ENCODE measurements around the gene PCSK4.

The PCSK4 gene

DNA sequence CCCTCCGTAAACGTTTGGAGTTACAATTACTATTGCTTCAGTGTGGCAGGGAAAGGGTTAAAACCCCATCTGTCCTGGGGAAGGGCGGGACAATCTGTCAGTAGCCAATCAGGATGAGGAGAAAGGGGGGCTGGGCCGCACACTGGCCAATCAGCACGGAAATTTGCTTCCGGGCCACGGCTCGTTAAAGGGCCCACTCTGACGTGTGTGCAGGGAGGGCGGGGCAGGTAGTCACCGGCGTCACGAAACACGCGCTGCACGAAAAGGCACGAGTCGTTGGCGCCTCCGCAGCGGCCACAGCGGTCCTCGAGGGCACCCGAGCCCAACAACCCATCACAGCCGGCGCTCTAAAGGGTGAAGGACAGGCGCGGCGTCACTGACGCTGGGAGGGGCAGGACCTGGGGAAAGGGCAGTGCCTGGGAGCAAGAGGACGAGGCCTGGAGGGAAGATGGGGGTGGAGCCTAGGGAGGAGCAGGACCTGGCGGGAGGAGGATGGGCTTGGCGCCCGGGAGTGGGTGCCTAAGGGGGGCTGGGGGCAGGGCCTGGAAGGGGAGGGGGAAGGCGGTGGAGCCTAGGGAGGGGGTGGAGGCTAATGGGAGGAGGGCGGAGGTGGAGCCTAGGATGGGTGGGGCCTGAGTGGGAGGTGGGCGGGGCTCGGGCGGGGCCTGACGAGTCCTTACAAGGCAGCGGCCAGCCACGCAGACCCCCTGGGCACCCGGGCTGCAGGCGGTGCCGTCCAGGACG is 17.8 kb upstream of the PCSK4 start:
- DNase-seq (ENCODE audit: low read depth): peak; percentile 80
- TF ChIP-seq CTCF (IDR thresholded peaks at IDR 0.05; ENCODE audit: insufficient read depth, low read depth, low read length, missing control alignments): no peak
- no peak overlapping the region for H3K4me3 ChIP-seq (ENCODE audit: low read depth, low read length)

DNA sequence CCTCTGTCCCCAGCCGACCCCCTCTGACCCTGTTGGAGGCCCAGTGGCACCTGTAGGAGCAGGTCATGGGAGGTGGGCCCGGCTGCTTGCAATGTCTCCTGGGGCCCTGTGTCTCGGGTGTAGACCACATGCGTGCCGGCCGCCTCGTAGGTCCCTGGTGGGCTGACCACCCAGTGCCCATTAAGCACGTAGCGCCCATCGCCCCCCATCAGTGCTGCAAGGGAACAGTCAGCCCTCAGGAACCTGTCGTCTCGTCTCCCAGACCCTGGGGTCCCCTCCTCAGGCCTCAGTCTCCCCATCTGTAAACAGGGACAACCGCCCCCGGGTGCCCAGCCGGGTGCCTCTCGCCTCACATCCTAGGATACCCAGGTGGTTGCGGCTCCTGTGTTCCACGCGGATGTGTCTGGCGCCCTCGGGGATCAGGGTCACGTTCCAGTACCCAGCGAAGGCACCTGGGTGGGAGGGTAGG is 17.1 kb upstream of the PCSK4 start:
- DNase-seq (ENCODE audit: low read depth): no peak
- no peak for TF ChIP-seq CTCF (IDR thresholded peaks at IDR 0.05; ENCODE audit: insufficient read depth, low read depth, low read length, missing control alignments)
- H3K4me3 ChIP-seq (ENCODE audit: low read depth, low read length): no peak overlapping the region

GRCh38 chr19:1505991-1506881 is 16.1 kb upstream of the PCSK4 start:
- H3K4me3 ChIP-seq (ENCODE audit: low read depth, low read length): no peak overlapping the region

GRCh38 chr19:1505012-1505411 is 14.9 kb upstream of the PCSK4 start:
- no peak for TF ChIP-seq CTCF (IDR thresholded peaks at IDR 0.05; ENCODE audit: insufficient read depth, low read depth, low read length, missing control alignments)
- no peak for DNase-seq (ENCODE audit: low read depth)
- H3K4me3 ChIP-seq (ENCODE audit: low read depth, low read length): no peak overlapping the region

More at GRCh38 chr19:1505991-1506881, 16.1 kb upstream of the PCSK4 start:
- no peak for TF ChIP-seq CTCF (IDR thresholded peaks at IDR 0.05; ENCODE audit: insufficient read depth, low read depth, low read length, missing control alignments)
- no peak for DNase-seq (ENCODE audit: low read depth)

GRCh38 chr19:1503925-1504773 is 14.0 kb upstream of the PCSK4 start:
- no peak overlapping the region for H3K4me3 ChIP-seq (ENCODE audit: low read depth, low read length)
- TF ChIP-seq CTCF (IDR thresholded peaks at IDR 0.05; ENCODE audit: insufficient read depth, low read depth, low read length, missing control alignments): no peak
- DNase-seq (ENCODE audit: low read depth): no peak

DNA sequence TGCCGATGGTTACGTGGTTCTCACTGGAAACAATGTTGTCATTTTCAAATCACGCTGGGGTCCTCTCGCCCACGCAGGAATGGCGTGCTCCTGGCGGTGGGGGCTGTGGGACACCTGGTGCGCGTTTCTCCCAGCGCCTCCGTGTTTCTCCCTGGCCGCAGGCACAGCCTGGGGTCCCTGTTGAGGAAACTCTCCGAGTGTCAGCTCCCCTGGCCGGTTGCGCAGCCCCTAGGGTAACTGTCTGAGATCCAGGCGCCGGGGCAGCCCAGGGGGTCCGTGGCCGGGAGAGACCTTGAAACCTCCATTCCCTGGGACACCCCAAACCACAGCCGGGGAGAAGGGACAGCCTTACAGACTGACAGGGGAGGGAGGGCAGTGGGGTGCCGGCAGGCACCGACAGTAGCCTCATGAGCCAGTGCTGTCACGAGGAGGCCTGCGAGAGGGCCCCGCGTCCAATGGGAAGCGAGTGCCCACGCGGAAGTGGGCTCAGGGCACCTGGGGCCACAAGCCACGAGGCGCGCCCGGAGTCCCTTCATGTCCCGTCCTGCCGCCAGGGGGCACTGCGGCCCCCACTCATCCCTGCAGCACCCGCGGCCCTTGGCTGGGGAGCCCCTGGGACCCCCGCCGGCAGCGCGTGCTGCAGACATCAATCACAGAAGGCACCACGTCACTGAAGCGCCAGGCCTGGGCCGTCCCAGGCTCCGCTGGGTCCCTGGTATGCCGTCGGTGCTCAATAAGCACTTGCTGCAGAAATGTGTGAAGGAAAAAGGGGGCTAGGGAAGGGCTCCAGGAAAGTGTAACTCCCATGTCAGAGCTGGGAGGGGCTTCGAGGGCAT is 13.2 kb upstream of the PCSK4 start:
- H3K4me3 ChIP-seq (ENCODE audit: low read depth, low read length): no peak overlapping the region
- TF ChIP-seq CTCF (IDR thresholded peaks at IDR 0.05; ENCODE audit: insufficient read depth, low read depth, low read length, missing control alignments): peak; percentile 74
- peak; percentile 53 for DNase-seq (ENCODE audit: low read depth)

Data from GM12865 (cell line).